OCI-LY3 (cell line): ENCODE results near the gene ROR2.

Experiments
- CTCF ChIP-seq: fragments of 200-600, 300-600 bp; sonication (generic); IDR thresholded peaks from 2 replicates; pipeline ENCODE4 v1.5.1; 2014; ENCODE audit warnings: antibody characterized with exemption, low read length, low read depth
- EZH2phosphoT487 ChIP-seq: fragments of 200-600 bp; shearing (Covaris generic); IDR thresholded peaks from 2 replicates; pipeline ENCODE4 v1.6.1; 2018; ENCODE audit warnings: antibody characterized with exemption, mixed run types, low read depth

GRCh38 chr9:91949946-91950664 lies at the start of gene ROR2:
- TF ChIP-seq CTCF, result no peak
- TF ChIP-seq EZH2phosphoT487, result no peak
